Measurements from ENCODE around the gene ACSL5. TPM values are rescaled to one million over a fixed set of nuclear protein-coding genes. Genes with fewer than 3 reads are reported as not detected.

ACSL5 gene
- total RNA-seq, 1 donor from 2014 or later, result not detected

- Mint-ChIP-seq H3K27ac (no peak overlapping the region), H3K36me3 (no peaks in the 10 kb centered on the region), H3K4me1 (no peaks in the 10 kb centered on the region), H3K4me3 (no peak overlapping the region), H3K27me3 (ENCODE audit: low read depth) (peaks cover 55% of the 10 kb centered on the region), H3K9me3 (peaks cover 3% of the 10 kb centered on the region)
- no peak for DNase-seq (ENCODE audit: low spot score in 2 of 2, unreplicated experiment in 2 of 2)
- no peak for TF ChIP-seq CTCF (IDR thresholded peaks at IDR 0.05; ENCODE audit: unreplicated experiment)
These were observed 35.4 kb downstream of the ACSL5 start for GRCh38 chr10:112409299-112409698.

- Mint-ChIP-seq H3K4me3 (no peak overlapping the region), H3K4me1 (no peaks in the 10 kb centered on the region), H3K27me3 (ENCODE audit: low read depth) (peaks cover 52% of the 10 kb centered on the region), H3K36me3 (no peaks in the 10 kb centered on the region), H3K27ac (no peak overlapping the region), H3K9me3 (peaks cover 3% of the 10 kb centered on the region)
- no peak for DNase-seq (ENCODE audit: low spot score in 2 of 2, unreplicated experiment in 2 of 2)
- TF ChIP-seq CTCF (IDR thresholded peaks at IDR 0.05; ENCODE audit: unreplicated experiment), result no peak
These were observed 35.8 kb downstream of the ACSL5 start for GRCh38 chr10:112409755-112410154.

DNA sequence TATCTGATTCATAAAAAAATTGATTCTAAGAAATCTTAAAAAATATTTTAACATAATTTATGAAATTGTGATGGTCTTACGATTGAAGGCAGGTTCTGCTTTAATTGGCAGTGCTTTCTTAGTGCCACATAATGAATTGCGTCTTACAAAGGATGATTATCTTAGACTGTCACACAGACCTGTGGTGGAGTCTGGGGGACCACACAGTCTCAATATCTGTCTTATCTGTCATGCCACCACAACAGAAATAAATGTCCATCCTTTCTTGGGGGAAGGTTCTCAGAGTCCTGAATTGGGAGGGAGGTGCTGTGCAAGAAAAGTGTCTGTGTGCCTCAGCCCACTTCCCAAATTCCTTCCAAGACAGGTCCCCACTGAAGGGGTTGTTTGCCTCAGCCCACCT is 38.8 kb downstream of the ACSL5 start:
- Mint-ChIP-seq H3K36me3 (no peaks in the 10 kb centered on the region), H3K4me1 (peaks cover 7% of the 10 kb centered on the region), H3K4me3 (no peak overlapping the region), H3K27me3 (ENCODE audit: low read depth) (peaks cover 40% of the 10 kb centered on the region), H3K9me3 (peaks cover 8% of the 10 kb centered on the region), H3K27ac (no peak overlapping the region)
- no peak for TF ChIP-seq CTCF (IDR thresholded peaks at IDR 0.05; ENCODE audit: unreplicated experiment)
- DNase-seq (ENCODE audit: low spot score in 2 of 2, unreplicated experiment in 2 of 2), result no peak

DNA sequence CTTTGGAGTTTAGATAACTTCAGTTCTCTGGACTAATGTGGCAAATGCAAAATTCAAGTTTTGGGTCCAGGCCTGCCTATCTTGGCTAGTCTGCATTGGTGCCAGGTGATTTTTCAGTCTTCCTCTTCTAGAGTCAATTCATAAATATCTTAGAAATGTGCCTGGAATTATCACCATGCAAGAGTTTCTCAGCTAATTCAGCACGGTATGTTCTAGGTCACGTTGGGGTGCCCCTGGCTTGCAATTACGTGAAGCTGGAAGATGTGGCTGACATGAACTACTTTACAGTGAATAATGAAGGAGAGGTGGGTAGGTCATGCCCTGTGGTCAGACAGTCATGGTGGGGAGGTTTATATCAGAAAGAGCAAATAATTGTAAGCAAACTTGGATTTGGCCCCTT is 47.8 kb downstream of the ACSL5 start:
- no peaks in the 10 kb centered on the region for H3K36me3 Mint-ChIP-seq
- H3K27ac Mint-ChIP-seq, result no peak overlapping the region
- H3K27me3 Mint-ChIP-seq (ENCODE audit: low read depth), result no peaks in the 10 kb centered on the region
- H3K9me3 Mint-ChIP-seq, result no peaks in the 10 kb centered on the region
- DNase-seq (ENCODE audit: low spot score in 2 of 2, unreplicated experiment in 2 of 2), result no peak
- no peak overlapping the region for H3K4me3 Mint-ChIP-seq
- TF ChIP-seq CTCF (IDR thresholded peaks at IDR 0.05; ENCODE audit: unreplicated experiment), result no peak
- H3K4me1 Mint-ChIP-seq, result no peaks in the 10 kb centered on the region

DNA sequence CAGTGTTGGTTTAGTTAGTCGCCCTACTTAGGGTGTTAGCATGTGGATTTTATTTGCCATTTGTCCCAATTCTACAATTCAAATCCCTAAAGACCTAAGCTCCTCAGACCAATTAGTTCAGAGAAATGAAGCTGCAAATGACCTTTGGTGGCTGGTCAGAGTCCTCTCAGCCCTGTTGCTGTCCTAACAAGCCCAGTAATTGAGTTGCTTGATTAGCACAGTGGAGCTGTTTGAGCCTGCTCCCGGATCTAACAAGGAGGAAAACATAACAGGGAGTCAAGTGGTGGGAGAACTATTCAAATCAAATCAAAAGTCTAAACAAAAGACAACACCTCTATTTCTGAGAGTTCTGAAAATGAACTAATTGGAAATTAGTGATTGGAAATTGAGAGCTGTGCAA is 50.7 kb downstream of the ACSL5 start:
- H3K4me1 Mint-ChIP-seq, result no peaks in the 10 kb centered on the region
- no peak overlapping the region for H3K27ac Mint-ChIP-seq
- no peaks in the 10 kb centered on the region for H3K27me3 Mint-ChIP-seq (ENCODE audit: low read depth)
- H3K9me3 Mint-ChIP-seq, result no peaks in the 10 kb centered on the region
- H3K36me3 Mint-ChIP-seq, result no peaks in the 10 kb centered on the region
- TF ChIP-seq CTCF (IDR thresholded peaks at IDR 0.05; ENCODE audit: unreplicated experiment), result no peak
- no peak for DNase-seq (ENCODE audit: low spot score in 2 of 2, unreplicated experiment in 2 of 2)
- H3K4me3 Mint-ChIP-seq, result no peak overlapping the region

GRCh38 chr10:112426111-112426510 is 52.2 kb downstream of the ACSL5 start:
- Mint-ChIP-seq H3K36me3 (peaks cover 3% of the 10 kb centered on the region), H3K27ac (no peak overlapping the region), H3K4me1 (no peaks in the 10 kb centered on the region), H3K4me3 (no peak overlapping the region), H3K9me3 (no peaks in the 10 kb centered on the region), H3K27me3 (ENCODE audit: low read depth) (no peaks in the 10 kb centered on the region)
- no peak for DNase-seq (ENCODE audit: low spot score in 2 of 2, unreplicated experiment in 2 of 2)
- no peak for TF ChIP-seq CTCF (IDR thresholded peaks at IDR 0.05; ENCODE audit: unreplicated experiment)

Measured in mesothelial cell of epicardium (in vitro differentiated cells).